Measurements from ENCODE around the gene CAPN14. TPM values are rescaled to one million over a fixed set of nuclear protein-coding genes. Genes with fewer than 3 reads are reported as not detected.

CAPN14 gene
- total and polyA plus RNA-seq, 2 experiments from 2014 or later, result 0.06 to 0.33 TPM

DNA sequence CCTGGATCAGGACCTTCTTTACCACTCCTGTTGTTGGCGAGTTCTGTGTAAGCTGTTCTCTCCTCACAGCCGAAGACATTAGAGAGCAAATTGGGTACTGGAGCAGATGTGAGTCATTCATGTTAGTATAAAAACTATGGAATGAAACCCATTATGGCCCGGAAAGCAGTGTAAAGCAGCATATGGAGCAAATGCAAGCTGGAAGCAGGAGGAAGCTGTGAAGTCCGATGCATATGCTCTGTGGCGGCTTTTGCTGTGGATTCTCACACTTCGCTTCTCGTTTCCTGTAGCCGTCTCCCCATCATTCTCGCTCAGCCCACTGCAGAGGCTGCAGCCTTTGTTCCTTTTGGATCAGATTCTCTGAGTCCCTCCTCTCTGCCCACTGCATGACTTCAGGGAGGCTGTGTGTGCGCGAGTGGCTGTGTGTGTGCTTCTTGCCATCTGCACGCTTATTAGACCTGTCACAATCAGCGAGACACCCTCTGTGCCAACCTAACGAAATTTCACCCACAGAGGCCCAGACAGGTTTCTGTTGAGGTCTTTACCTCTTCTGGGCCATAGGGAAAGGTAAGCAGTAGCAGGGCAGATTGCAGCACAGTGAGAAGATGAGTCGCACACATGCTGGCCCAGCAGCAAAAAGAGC is 75.8 kb downstream of the CAPN14 start:
- no peaks in the 10 kb centered on the region for H3K9me2 ChIP-seq (replicated peaks; ENCODE audit: insufficient read depth)
- no peaks in the 10 kb centered on the region for H3K79me2 ChIP-seq
- H3K4me2 ChIP-seq, result no peak overlapping the region
- no peak overlapping the region for H2AFZ ChIP-seq
- TF ChIP-seq EZH2 (IDR thresholded peaks at IDR 0.05; ENCODE audit: borderline replicate concordance) (no peak), EZH2phosphoT487 (IDR thresholded peaks at IDR 0.05; ENCODE audit: low read depth, severe bottlenecking, unreplicated experiment) (no peak)
- TF ChIP-seq, protein P1, sequence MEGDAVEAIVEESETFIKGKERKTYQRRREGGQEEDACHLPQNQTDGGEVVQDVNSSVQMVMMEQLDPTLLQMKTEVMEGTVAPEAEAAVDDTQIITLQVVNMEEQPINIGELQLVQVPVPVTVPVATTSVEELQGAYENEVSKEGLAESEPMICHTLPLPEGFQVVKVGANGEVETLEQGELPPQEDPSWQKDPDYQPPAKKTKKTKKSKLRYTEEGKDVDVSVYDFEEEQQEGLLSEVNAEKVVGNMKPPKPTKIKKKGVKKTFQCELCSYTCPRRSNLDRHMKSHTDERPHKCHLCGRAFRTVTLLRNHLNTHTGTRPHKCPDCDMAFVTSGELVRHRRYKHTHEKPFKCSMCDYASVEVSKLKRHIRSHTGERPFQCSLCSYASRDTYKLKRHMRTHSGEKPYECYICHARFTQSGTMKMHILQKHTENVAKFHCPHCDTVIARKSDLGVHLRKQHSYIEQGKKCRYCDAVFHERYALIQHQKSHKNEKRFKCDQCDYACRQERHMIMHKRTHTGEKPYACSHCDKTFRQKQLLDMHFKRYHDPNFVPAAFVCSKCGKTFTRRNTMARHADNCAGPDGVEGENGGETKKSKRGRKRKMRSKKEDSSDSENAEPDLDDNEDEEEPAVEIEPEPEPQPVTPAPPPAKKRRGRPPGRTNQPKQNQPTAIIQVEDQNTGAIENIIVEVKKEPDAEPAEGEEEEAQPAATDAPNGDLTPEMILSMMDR (IDR thresholded peaks at IDR 0.05; ENCODE audit: poor library complexity), result no peak
- H3K27me3 ChIP-seq, result peaks cover 74% of the 10 kb centered on the region
- no peak overlapping the region for H3K27ac ChIP-seq
- 91% methylated on average over 15 of the region's 15 CpGs for WGBS (ENCODE audit: low lambda C conversion rate, missing lambda C conversion rate)
- H3K9me3 ChIP-seq (ENCODE audit: low read depth), result no peaks in the 10 kb centered on the region
- H3K4me1 ChIP-seq (ENCODE audit: insufficient read depth), result peaks cover 4% of the 10 kb centered on the region
- no peaks in the 10 kb centered on the region for H4K20me1 ChIP-seq (ENCODE audit: insufficient read depth, poor library complexity, severe bottlenecking)
- no peak overlapping the region for H3K4me3 ChIP-seq
- H3K36me3 ChIP-seq (replicated peaks; ENCODE audit: insufficient read depth, low read depth), result no peaks in the 10 kb centered on the region
- DNase-seq (ENCODE audit: low spot score), result no peak

DNA sequence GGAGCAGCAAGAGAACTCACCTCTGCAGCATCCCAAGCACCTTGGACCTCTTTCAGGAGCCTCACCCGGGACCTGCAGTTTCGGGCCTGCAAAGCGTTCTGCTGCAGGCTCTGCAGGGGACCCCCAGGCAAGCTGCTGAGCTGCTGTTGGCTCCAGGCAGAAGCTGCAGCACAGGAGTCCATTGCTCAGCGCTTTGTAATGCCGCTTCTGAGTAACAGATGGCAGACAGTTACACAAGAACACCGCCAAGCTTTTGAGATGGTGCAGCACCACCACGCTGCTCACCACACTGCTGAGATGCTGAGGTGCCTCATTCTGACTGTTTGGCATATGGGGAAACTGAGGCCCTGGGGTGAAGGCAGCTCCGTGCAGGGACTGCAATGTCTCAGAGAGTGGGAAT is 77.2 kb downstream of the CAPN14 start:
- Histone ChIP-seq H3K4me1 (ENCODE audit: insufficient read depth) (peaks cover 4% of the 10 kb centered on the region), H3K27me3 (peaks cover 88% of the 10 kb centered on the region), H3K4me3 (no peak overlapping the region), H3K79me2 (no peaks in the 10 kb centered on the region), H3K36me3 (replicated peaks; ENCODE audit: insufficient read depth, low read depth) (no peaks in the 10 kb centered on the region), H3K9me2 (replicated peaks; ENCODE audit: insufficient read depth) (no peaks in the 10 kb centered on the region), H2AFZ (no peak overlapping the region), H3K9me3 (ENCODE audit: low read depth) (no peaks in the 10 kb centered on the region), H3K4me2 (no peak overlapping the region), H3K27ac (no peak overlapping the region), H4K20me1 (ENCODE audit: insufficient read depth, poor library complexity, severe bottlenecking) (no peaks in the 10 kb centered on the region)
- TF ChIP-seq, protein P1 (IDR thresholded peaks at IDR 0.05; ENCODE audit: poor library complexity), result no peak
- TF ChIP-seq EZH2 (IDR thresholded peaks at IDR 0.05; ENCODE audit: borderline replicate concordance), result no peak
- no peak for TF ChIP-seq EZH2phosphoT487 (IDR thresholded peaks at IDR 0.05; ENCODE audit: low read depth, severe bottlenecking, unreplicated experiment)
- no peak for DNase-seq (ENCODE audit: low spot score)
- 94% methylated on average over 8 of the region's 8 CpGs for WGBS (ENCODE audit: low lambda C conversion rate, missing lambda C conversion rate)

DNA sequence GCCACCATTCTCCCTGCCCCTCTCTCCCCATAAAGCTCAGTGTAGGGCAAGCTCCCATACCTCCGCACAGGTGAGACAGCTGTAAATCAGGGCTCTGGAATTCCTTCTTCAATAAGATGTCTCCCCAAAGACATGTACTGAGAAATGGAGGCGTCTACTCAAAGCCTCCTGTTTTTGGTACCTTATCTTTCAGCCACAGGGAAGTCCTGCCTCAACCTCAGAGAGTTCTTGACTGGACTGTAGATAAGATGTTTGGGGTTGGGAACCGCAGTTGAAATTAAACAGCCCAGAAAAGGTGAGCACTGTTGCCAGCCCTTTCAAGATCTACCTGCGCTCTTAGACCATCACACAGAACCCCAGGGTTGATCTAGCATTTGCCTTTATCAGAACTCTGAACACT is 77.6 kb downstream of the CAPN14 start:
- Histone ChIP-seq H3K27me3 (peaks cover 91% of the 10 kb centered on the region), H2AFZ (no peak overlapping the region), H3K9me3 (ENCODE audit: low read depth) (no peaks in the 10 kb centered on the region), H3K27ac (no peak overlapping the region), H3K9me2 (replicated peaks; ENCODE audit: insufficient read depth) (no peaks in the 10 kb centered on the region), H4K20me1 (ENCODE audit: insufficient read depth, poor library complexity, severe bottlenecking) (no peaks in the 10 kb centered on the region), H3K4me2 (no peak overlapping the region), H3K4me1 (ENCODE audit: insufficient read depth) (peaks cover 4% of the 10 kb centered on the region), H3K36me3 (replicated peaks; ENCODE audit: insufficient read depth, low read depth) (no peaks in the 10 kb centered on the region), H3K79me2 (no peaks in the 10 kb centered on the region), H3K4me3 (no peak overlapping the region)
- no peak for DNase-seq (ENCODE audit: low spot score)
- 93% methylated on average over 4 of the region's 4 CpGs for WGBS (ENCODE audit: low lambda C conversion rate, missing lambda C conversion rate)
- no peak for TF ChIP-seq EZH2 (IDR thresholded peaks at IDR 0.05; ENCODE audit: borderline replicate concordance)
- TF ChIP-seq, protein P1 (IDR thresholded peaks at IDR 0.05; ENCODE audit: poor library complexity), result no peak
- TF ChIP-seq EZH2phosphoT487 (IDR thresholded peaks at IDR 0.05; ENCODE audit: low read depth, severe bottlenecking, unreplicated experiment), result no peak
